Right lobe of liver (tissue), 4 donors: ENCODE data around the gene NES.

Experiments
- POLR2A ChIP-seq: fragments of 450-650 bp; IDR thresholded peaks from one replicate; pipeline ENCODE4 v1.6.1; 2017; ENCODE audit warnings: antibody characterized with exemption, mild to moderate bottlenecking
- TF ChIP-seq, protein P1 (sequence below), 4 donors: fragments of 200-600 bp in 3 of 4; fragments of 450-650 bp in 1 of 4; IDR thresholded peaks; one replicate each; pipeline versions ENCODE4 v1.5.1 to v1.8.0; 2016 to 2022; ENCODE audit warnings: antibody characterized with exemption in 4 of 4, mild to moderate bottlenecking in 2 of 4
- donor health status: DM: no; HTN: no; CAD: no.
- donor health status: DM: no; HTN: no; CAD: no.
- donor health status: DM: no; HTN: yes; CAD: no.

DNA sequence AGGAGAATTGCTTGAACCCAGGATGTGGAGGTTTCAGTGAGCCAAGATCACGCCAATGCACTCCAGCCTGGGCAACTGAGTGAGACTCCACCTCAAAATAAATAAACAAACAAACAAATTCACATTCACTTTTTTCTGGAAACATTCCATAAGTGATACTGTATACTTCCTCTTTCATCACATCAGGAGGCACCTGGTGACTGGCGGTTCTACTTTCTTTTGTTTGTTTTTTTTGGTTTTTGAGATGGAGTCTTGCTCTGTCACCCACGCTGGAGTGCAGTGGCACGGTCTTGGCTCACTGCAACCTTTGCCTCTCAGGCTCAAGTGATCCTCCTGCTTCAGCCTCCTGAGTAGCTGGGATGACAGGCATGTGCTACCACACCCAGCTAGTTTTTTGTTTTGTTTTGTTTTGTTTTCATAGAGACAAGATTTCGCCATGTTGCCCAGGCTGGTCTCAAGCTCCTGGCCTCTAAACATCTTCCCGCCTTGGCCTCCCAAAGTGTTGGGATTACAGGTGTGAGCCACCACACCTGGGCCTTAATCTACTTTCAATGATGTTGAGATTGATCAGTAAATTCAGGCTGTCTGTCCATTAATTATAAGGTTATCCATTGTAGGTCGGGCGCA, 47.3 kb downstream of the NES start:
- TF ChIP-seq POLR2A: no peak
- TF ChIP-seq, protein P1, sequence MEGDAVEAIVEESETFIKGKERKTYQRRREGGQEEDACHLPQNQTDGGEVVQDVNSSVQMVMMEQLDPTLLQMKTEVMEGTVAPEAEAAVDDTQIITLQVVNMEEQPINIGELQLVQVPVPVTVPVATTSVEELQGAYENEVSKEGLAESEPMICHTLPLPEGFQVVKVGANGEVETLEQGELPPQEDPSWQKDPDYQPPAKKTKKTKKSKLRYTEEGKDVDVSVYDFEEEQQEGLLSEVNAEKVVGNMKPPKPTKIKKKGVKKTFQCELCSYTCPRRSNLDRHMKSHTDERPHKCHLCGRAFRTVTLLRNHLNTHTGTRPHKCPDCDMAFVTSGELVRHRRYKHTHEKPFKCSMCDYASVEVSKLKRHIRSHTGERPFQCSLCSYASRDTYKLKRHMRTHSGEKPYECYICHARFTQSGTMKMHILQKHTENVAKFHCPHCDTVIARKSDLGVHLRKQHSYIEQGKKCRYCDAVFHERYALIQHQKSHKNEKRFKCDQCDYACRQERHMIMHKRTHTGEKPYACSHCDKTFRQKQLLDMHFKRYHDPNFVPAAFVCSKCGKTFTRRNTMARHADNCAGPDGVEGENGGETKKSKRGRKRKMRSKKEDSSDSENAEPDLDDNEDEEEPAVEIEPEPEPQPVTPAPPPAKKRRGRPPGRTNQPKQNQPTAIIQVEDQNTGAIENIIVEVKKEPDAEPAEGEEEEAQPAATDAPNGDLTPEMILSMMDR (IDR thresholded peaks at IDR 0.05): no peak
